Stimulated activated CD4-positive, alpha-beta T cell treated with anti-CD3 and anti-CD28 coated beads, Interleukin-4, amount 100 ng/mL, for 48 hours (primary cell): Measurements from ENCODE around the gene GNAQ.

ENCODE experiments used
- DNase-seq, 2 donors: peaks; one replicate each; pipeline ENCODE4 v3.0.0-alpha.2; 2020; ENCODE audit warnings: low read depth in 2 of 2

The GNAQ gene

GRCh38 chr9:78003730-78004129, 27.9 kb downstream of the GNAQ start:
- DNase-seq: no peak

DNA sequence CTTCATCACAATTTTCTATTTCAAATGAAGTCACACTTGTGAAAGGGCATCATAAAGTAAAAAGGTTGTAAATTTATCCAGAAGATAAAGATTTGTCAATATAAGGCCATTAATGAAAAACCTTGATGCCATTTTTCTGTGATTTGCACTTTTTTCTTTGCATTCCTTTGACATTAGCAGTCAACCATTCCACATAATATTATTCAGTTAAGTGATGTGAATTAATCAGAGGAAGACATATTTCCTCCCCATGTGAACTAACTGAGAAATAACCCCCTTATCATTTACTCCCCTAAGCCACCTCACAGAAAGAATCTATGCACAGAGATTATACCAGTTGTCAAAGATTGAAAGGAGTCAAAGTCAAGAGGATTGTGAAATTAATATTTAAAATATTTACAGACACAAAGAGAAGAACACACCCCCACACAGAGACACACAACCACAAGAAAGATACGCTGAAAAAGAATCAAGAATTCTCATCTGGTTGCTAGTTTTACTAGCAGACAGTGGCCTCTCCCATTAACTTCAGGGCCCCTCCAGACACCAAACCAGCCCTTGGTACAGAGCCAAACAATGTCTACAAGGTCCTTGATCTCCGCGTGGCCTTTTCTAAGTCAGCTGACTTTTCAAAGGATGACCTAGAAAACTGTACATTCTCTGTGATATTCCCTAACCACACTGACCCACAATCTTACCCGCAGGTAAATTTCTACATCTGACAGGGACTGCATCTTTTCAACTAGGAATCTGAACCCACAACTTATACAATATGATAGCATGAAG, 29.5 kb downstream of the GNAQ start:
- DNase-seq: no peak

DNA sequence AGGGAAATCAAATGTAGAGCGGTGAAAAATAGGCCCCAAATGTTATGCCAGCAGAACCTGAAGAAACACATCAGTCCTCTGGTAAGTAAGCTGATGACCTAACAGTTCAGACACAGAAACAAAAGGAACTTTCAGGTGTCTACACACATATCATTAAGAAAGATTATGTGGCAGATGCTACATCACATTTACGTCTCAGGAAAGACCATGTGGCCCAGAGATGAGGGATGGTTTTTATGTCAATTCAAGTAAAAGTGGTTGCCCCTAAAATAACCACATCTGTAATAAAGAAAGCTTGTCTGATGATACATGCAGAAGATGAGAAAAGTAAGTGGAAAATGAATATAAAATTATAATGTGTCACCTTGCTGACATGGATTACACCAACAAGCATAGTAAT, 31.4 kb downstream of the GNAQ start:
- no peak for DNase-seq

- DNase-seq: no peak
Measured at GRCh38 chr9:77999231-77999631, 32.4 kb downstream of the GNAQ start.

DNA sequence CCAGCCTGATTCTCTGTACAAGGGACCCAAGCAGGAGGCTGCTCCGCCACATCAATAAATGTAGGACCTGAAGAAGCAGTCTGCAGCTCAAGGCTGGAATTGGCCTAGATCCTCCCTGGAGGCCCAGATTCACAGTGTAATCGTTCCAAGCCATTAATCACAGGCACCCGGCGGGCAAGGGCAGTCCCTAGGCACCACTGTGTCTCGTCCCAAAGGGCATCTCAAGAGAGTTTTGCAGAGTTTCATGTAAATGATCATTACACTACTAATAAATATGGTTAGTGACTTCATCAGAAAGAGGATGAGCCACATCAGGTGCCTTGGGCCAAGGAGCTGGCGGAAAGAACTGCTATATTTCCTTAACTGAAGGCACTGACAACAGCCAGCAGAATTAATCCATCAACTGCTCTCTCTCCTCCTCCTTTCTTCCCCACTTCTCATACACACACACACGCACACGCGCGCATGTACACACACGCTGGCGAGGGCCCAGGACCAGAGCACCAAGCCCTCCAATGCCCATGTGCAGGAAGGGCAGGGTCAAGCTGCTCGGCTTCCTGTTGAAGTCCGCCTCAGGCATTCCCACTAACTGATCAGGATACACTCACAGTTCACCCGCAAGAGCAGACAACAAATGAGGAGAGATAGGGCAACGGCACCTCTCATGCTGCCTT, 33.9 kb downstream of the GNAQ start:
- no peak for DNase-seq

DNA sequence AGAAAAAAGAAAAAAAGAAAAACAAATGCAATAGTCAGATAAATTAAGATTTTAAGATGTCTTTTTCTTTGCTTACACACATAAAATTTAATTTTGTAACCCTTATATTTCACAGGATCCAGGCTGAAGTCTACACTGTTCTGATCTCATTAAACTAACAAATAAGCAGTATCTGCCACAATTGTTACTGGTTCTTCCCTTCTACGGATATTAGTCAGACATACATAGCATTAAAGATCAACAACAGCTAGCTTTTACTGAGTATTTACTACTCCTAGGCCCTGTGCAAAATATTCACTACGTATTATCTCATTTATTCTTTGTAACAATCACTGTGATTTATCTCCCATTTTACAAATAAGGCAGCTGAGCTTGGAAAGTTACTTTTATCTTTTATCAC, 34.9 kb downstream of the GNAQ start:
- no peak for DNase-seq

- no peak for DNase-seq
Measured at GRCh38 chr9:77991191-77991590, 40.4 kb downstream of the GNAQ start.

- DNase-seq: no peak
Measured at GRCh38 chr9:77989909-77990308, 41.7 kb downstream of the GNAQ start.

- no peak for DNase-seq
Measured at GRCh38 chr9:77989458-77989857, 42.2 kb downstream of the GNAQ start.

- no peak for DNase-seq
Measured at GRCh38 chr9:77988630-77989029, 43.0 kb downstream of the GNAQ start.

- no peak for DNase-seq
Measured at GRCh38 chr9:77987880-77988525, 43.6 kb downstream of the GNAQ start.

- no peak for DNase-seq
Measured at GRCh38 chr9:77987081-77987656, 44.4 kb downstream of the GNAQ start.

DNA sequence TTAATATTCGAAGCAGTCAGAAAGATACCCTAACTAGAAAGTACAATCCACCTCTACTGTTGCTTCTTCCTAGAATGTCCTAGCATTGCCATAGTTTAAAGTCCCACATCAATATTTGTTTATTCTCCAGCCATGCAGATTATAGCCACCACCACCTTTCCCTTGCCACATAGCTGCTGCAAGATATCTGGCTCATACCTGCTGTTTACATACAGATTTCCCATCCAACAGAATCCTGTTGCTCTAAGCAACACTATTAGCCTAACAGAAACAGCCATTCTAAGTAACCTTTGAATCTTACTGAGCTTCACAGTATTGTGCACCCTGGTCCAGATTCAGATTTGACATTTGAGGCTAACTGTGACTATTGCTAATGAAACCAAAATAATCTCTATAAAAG, 45.6 kb downstream of the GNAQ start:
- DNase-seq: no peak

- DNase-seq: no peak
Measured at GRCh38 chr9:77983320-77983662, 48.3 kb downstream of the GNAQ start.

DNA sequence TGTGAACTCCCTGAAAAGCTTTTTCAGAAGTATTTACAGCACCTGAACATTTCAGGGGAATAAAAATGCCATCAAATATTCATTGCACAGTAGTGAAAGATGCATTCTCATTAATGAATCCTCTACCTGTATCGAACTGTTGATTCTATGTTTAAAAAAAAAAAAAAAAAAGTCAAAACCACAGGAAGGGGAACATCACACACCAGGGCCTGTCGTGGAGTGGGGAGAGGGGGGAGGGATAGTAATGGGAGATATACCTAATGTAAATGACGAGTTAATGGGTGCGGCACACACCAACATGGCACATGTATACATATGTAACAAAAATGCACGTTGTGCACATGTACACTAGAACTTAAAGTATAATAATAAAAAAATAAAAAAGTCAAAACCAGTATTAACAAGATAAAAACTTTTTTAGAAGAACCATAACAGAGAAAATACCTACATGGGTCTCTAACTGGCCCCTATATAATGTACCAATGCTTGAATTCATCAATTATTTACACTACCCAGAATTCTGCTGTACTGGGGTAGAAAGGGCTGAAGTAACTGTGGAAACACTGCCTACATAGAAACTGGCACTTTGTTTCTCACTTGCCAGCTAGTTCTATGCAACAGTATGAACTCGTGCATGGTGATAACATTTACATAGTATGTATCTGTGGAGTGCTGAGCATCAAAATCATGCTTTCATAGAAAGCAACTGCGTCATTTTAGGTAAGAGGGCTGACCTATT, 48.9 kb downstream of the GNAQ start:
- no peak for DNase-seq

DNA sequence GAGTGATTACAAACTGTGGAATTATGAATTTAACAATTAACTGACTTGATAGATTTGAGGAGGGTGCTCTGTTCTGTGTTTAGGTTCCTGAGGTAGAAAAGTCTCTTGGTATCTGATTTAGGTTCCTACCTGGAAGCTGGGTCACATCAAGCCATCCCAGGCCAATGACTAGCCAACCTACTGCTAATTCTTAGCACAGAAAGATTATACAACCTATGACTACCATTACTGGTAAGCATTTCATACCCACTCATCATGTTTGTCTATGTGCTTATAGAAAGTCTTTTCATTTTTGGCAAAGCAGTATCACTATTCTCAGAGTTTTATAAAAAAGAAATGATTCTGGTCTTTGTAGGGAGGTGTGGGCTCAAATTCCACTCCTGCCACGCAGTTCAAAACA, 49.7 kb downstream of the GNAQ start:
- no peak for DNase-seq

GRCh38 chr9:77981332-77981731, 50.3 kb downstream of the GNAQ start:
- DNase-seq: no peak

GRCh38 chr9:77980622-77981021, 51.0 kb downstream of the GNAQ start:
- DNase-seq: no peak

- no peak for DNase-seq
Measured at GRCh38 chr9:77978086-77978781, 53.4 kb downstream of the GNAQ start.

GRCh38 chr9:77977210-77977611, 54.4 kb downstream of the GNAQ start:
- peak; percentile 21 to 30 for DNase-seq

DNA sequence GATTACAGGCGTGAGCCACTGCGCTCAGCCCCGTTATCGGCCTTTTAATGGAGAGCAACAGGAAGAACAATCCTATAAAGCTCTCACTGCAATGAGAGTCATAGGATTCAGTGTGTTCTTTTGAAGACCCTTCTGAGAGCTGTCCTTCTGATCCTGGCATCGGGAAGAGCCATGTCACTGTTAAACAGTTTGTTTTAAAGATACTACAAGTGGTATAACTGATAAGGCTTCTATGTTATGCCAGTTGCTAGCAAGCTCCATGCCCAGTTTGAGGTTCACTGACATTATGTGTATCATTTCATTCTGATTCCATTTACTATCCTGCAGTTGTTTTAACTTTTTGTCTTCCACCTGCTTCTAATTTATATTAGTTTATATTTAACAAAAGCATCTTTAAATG, 55.8 kb downstream of the GNAQ start:
- DNase-seq: no peak
